Inflammatory macrophage treated with lipopolysaccharide for 1 hour (primary cell): Measurements from ENCODE around the gene MYL7.

Source experiments
- DNase-seq, 2 donors: peaks; one replicate each; pipeline ENCODE4 v3.0.0-alpha.2; 2020 to 2022

The MYL7 gene

DNA sequence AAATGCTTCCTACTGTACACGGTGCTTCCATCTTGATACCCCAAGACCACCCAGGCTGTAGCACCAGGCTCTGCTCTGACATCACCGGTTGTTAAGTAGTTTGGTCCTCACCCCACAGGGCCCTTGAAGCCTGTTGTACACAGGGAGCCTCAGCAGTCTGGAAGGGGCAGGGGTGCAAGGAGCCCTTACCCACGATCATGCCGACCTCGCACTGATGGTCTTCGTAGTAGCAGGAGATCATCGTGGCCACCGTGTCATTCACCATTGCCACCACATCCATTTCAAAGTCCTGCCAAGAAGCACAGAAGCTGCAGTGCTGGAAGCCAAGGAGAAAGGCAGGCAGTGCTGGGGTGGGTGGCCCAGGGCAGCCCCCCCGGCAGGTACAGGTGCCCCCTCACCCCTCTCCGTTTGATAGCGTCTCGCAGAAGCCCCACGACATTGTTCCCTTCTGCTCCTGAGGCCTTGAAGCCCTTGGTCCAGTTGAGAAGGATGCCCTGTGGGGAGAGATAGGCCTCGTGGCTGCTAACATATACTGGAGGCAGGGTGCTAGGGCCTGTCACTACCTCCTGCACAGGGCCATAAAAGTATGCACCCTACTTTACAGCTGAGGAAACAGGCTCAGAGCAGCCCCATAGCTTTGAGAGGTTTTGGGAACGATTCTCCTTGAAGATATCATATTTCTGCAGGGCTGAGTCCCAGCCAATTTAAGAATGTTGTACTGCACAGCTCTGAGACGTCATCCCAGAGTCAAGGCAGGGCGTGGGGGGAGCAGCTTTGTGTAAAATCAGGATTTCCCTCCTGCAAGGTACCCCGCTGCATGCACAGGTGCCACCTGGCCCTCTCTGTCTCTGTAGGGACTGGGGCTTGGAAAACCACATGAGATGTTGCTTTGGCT lies 8.7 kb upstream of the MYL7 start:
- no peak for DNase-seq

DNA sequence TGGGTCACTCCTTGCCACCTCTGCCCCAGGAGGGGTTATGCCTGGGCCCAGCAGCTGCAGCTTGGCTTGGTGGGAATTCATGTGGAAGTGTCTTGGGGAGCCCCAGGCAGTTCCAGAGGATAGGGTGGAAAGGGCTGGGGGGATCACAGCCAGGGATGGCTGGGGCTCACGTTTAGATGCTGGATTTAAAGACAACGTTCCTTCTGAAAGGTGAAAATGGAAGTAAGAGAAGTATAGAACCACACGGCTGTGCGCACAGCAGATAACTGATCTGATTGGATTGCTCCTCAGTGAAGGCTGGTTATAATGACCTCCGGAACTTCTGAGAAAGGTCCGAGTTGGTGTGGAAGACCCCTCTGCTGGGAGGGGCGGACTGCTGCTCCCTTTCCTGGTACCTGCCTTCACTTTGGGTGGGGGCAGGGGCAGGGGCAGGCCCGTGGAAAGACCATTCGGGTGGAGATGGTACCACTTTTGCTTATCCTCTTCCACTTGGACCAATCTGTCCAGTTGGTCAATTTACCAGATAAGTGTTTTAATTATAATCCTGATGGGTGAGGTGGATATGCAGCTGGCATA lies 7.9 kb upstream of the MYL7 start:
- no peak for DNase-seq

- no peak for DNase-seq
These were observed 7.0 kb upstream of the MYL7 start for GRCh38 chr7:44148166-44148565.

GRCh38 chr7:44147026-44147991 lies 6.2 kb upstream of the MYL7 start:
- no peak for DNase-seq

GRCh38 chr7:44145969-44146911 lies 5.1 kb upstream of the MYL7 start:
- peak in 1 of 2 donors; percentile 25 for DNase-seq

DNA sequence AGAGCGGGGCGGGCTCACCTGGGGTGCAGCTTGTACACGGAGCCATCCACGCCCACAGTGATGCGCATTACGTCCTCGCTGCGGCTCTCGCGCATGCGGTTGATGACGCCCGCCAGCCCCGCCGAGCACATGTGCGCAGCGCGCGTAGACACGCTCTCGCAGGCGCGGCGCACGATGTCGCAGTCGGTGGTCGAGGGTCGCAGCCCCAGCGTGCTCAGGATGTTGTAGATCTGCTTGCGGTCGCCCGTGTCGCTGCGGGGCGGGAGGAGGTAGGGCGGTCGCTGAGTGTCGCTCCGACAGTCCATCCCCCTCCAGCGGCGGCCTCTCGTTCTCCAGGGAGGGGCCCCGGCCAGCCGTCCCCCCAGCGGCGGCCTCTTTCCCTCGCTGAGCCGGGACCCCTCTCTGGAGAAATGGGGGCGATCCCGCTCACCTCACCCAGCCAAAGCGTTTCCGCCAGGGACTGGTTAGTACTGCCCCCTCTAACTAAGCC lies 4.4 kb upstream of the MYL7 start:
- no peak for DNase-seq

DNA sequence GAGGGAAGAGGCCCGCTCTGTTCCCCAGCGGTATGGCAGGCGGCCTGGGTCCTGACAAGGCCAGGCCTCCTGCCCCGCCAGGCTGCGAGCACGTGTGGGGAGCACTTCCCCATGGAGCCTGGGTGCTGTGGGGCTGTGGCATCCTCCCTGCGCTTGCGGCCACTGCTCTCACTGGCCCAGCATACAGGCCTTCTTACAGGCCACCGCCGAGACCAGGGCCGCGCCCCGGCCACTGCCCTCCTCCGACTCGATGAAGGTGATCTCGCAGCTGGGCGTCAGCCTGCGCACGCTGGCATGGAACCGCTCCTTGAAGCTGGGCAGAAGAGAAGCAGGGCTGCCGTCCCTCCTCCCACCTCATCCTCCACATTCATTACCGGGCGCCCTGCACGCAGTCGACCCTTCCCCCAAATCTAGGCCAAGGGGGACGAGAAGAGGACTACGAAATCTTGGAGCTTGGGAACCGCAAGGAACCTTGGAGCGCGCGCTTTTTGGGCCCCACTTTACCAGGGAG lies 3.9 kb upstream of the MYL7 start:
- DNase-seq = no peak

DNA sequence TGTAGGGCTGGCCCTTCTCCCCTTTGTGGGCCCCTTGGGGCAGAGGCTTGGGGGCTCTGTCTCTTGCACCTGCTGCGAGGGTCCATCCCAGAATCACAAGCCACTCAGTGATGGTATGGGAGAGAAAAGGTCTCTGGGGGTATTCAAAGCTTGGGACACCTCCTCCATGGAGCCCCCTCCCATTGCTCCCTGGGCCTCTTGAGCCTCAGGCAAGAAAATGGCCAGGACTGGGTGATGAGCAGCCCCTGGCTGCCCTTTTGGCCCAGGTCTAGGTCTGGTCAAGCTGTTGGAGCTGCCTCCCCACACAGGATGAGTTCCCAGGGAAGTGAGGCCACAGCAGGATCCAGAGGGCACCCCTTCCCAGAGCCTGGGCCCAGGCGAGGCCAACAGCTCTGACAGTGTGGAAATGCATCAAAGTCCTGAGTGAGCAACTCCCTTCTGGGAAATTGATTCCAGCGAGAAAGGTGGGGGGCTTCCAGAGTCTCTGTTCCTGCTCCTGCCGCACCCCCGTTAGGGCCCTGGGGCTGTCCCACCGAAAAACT lies 3.4 kb upstream of the MYL7 start:
- DNase-seq = no peak

GRCh38 chr7:44143646-44144250 lies 2.6 kb upstream of the MYL7 start:
- DNase-seq = no peak

- DNase-seq = no peak
These were observed 896 bp upstream of the MYL7 start for GRCh38 chr7:44142028-44142427.

DNA sequence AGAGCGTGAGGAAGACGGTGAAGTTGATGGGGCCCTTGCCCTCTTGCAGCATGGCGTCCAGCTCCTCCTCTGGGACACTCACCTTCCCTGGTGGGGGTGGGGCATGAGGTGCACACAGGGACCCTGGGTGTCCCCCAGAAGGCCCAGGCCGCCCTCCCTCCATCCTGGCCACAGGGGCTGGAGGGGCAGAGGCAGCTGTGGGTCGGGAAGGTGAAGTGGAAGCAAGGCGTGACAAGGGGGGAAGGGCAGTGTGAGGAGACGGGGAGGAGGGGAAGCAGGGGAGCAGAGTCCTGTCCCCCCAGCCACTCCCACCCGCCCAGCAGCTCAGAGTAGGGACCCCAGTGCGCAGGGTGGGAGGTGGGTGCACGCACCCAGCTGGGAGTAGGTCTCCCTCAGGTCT lies 791 bp downstream of the MYL7 start:
- DNase-seq = no peak

DNA sequence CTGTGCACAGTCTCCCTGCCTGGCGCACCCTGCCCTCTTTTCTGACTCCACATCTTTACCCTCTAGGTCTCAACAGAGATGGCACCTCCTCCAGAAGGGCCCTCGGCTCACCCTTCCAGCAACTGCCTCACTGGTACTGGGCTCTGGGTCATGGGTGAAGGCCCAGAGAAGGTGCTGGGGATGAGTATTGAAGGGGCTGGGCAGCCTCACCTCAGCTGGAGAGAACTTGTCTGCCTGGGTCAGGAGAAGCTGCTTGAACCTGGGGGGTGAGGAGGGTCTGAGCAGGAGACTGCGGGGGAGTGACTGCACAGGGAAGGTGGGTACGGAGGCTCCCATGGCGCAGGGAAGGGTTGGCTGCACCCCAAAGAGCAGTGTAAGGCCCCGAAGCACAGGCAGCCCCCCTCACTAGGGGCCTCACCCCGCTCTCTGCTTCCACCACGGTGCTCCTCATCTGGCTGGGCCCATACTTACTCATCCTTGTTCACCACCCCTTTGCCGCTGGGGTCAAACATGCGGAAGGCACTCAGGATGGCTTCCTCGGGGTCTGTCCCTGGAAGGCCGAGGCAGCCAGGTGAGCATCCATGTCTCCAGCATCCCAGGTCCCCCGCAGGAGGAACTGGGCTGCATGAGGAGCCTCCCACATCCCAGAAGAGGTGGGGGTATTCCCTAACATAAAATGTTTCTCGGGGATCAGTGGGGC lies 1.7 kb downstream of the MYL7 start:
- no peak for DNase-seq

DNA sequence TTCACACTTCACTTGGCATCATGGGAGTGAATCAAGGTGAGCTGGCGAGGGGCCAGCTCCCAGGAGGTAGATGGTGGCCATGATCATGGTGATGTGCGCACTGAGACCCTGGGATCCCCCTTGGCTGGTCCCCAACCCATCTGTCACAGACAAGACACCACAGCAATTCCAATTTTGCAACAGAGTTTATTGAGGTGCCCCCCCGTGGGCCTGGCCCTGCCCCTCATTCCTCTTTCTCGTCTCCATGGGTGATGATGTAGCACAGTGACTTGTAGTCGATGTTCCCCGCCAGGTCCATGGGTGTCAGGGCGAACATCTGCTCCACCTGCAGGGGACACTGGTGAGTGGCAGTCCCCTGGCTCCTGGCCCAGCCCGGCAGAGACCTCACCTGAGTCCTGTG lies 2.4 kb downstream of the MYL7 start:
- DNase-seq = no peak

GRCh38 chr7:44136731-44137130 lies 4.4 kb downstream of the MYL7 start:
- DNase-seq = no peak

- DNase-seq = no peak
These were observed 6.0 kb downstream of the MYL7 start for GRCh38 chr7:44134943-44135628.

DNA sequence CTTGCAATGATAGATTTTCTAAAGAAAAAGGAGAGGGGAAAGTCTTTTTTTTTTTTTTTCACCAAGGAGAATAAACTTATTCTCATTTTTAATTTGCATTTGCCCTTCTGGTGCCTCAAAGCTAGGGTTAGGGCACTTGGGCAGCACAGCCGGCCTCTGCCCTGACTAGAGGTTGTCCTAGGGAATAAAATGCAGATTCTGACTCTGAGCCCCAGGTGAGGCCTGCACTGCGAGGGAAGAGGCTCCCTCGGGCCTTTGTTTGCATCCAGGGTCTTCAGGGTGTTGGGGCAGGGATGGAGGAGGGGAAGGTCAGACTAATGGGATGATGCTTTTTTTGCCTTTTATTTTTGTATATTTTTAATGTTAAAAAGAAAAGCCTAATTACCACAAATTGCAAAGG lies 7.8 kb downstream of the MYL7 start:
- DNase-seq = no peak

- no peak for DNase-seq
These were observed 9.1 kb downstream of the MYL7 start for GRCh38 chr7:44132039-44132438.

DNA sequence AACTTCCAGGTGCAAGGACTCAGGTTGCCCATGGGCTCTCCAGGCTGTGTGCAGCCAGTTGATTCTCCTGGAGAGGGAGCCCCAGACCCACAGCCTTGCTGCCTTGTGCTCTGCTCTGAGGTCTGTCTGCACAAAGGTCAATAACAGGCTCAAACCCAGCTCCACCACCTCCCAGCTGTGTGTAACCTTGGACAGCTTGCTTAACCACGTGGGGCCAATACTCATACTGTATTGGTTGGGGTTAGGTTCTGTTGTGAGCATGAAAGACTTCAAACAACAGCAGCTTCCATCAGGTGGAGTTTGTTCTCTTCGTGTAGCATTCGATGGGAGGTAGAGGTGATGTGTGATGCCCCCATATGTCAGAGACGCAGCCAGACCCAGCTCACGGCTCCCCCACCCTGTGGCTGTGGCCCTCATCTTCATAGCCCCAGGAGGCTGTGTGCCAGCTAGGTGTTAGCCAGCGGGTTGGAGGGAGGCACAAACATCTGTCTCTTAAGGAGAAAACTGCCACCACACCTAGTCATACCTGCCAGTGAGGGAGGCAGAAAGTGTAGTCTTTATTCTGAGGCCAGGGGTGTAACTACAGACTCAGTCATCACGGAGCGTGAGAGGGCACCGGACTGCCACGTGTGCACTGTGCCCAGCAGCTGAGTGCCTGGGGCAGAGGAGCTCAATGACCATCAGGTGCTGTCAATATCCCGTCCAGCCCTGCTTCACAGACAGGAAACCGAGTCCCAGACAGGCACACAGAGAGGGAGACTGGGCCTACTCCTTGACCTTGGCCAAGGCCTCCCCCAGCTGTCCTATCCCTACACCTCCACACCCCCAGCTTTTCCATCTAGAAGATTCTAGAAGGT lies 9.7 kb downstream of the MYL7 start:
- DNase-seq = no peak
